ENCODE data around the gene ANKRD31. TPM values are rescaled to one million over a fixed set of nuclear protein-coding genes. Genes with fewer than 3 reads are reported as not detected.
"Not testable (repeated sequence)": the region's sequence is repeated elsewhere in the genome, so short reads cannot be mapped to it uniquely, and the experiment has no call there.

Gene ANKRD31
- polyA plus RNA-seq, 2 of the 4 experiments (the other 2 are of a cell fraction), result 0.15 to 0.49 TPM

DNA sequence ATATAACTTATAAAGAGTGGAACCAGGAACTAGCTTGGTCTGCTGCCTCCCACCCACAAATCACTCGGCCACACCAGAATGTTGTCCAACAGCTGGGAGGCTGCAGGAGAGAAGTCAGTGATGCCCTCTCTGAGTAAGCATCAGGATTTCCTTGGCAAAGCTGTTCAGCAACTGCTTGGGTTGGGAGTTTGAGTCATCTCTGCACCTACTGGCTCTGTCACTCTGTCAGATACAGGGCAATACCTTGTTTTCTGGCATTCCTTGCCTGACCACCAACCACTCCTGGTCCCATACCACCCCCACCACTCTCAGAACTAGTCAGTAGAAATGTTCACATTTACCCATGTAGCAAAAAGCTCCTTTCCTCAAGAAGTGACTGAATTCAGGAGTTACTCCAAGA is 147.5 kb downstream of the ANKRD31 start:
- FAIRE-seq (no peak), DNase-seq (ENCODE audit: low read depth in 1 of 2, low spot score in 1 of 2) (no peak), ATAC-seq (no peak)
- no peak overlapping the region for H3K4me3 ChIP-seq
- ChIA-PET CTCF (interaction anchor here (1.0 to 1.2 kb wide), 3 partner anchors 17 to 39 kb away, joined by 3 to 5 read pairs (median 3); no protein-coding TSS in a partner anchor), POLR2A (no interaction called here)
- no peak for TF ChIP-seq NFE2L2 (conservative IDR thresholded peaks at IDR 0.05; ENCODE audit: low read length)
- TF ChIP-seq KDM5A (IDR thresholded peaks at IDR 0.05), result no peak
- no peak for TF ChIP-seq RARB (CRISPR knock-in tag; IDR thresholded peaks at IDR 0.05)
- no peak for TF ChIP-seq NPAS2 (CRISPR knock-in tag; IDR thresholded peaks at IDR 0.05; ENCODE audit: borderline replicate concordance)
- TF ChIP-seq MAZ (IDR thresholded peaks at IDR 0.05; ENCODE audit: borderline replicate concordance, low read depth, low read length), result no peak
- TF ChIP-seq ESRRA (IDR thresholded peaks at IDR 0.05; ENCODE audit: borderline replicate concordance, low read length), result no peak
- H3K9me3 ChIP-seq, result no peaks in the 10 kb centered on the region
- 91% methylated on average over 1 of the region's 1 CpG for WGBS (ENCODE audit: missing lambda C conversion rate)
- H3K27ac ChIP-seq, result no peak overlapping the region
- H3K4me2 ChIP-seq, result no peak overlapping the region
- no peaks in the 10 kb centered on the region for H3K4me1 ChIP-seq

DNA sequence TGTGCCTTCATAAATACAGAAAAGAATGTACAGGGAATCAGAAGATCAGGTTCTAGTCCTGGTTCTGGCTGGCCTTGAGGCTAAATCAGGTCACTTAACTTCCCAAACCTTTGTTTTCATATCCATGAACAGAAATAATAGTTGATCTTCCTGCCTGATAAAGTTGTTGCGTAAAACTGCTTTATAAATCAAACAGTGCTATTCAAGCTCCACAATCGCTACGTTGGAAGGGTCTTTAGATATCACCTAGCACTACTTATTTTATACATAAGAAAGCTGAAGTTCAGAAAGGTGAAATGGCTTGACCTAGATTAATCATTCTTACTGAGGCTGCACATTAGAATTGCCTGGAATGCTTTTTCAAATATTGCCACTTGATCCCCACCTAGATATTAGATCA is 148.0 kb downstream of the ANKRD31 start:
- H3K4me2 ChIP-seq, result no peak overlapping the region
- POLR2A ChIA-PET, result no interaction called here

DNA sequence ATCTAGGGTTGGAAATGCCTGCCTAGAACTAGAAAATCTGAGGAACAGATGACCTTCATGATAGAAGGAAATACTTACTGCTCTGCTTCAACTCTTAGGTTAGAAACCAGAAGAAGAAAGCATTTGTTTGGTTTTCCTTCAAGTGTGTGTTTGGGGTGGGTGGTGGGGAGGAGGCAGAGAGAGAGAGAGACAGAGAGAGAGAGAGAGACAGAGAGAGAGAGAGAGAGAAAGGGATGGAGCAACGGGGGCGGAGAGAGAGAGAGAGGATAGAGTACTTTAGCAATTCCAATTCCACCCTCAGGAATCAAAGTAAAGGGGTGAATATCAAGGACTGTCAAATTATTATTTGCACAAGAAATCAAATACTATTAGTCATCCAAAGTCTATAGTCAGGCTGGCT is 155.2 kb downstream of the ANKRD31 start:
- ChIA-PET CTCF (no interaction called here), POLR2A (no interaction called here)
- no peak for TF ChIP-seq FOSB (CRISPR knock-in tag; IDR thresholded peaks at IDR 0.05)
- no peak for TF ChIP-seq JUN (IDR thresholded peaks at IDR 0.05)
- TF ChIP-seq REST (IDR thresholded peaks at IDR 0.05), result no peak
- no peak for TF ChIP-seq ATOH8 (CRISPR knock-in tag; IDR thresholded peaks at IDR 0.05; ENCODE audit: low read depth)
- no peak for TF ChIP-seq EP300 (IDR thresholded peaks at IDR 0.05)
- no peak for TF ChIP-seq ZFP36 (IDR thresholded peaks at IDR 0.05; ENCODE audit: borderline replicate concordance, partially characterized antibody)
- TF ChIP-seq CBX8 (IDR thresholded peaks at IDR 0.05), result no peak
- TF ChIP-seq CHD4 (IDR thresholded peaks at IDR 0.05; ENCODE audit: borderline replicate concordance), result no peak
- TF ChIP-seq HES2 (IDR thresholded peaks at IDR 0.05), result no peak
- TF ChIP-seq, protein P1, sequence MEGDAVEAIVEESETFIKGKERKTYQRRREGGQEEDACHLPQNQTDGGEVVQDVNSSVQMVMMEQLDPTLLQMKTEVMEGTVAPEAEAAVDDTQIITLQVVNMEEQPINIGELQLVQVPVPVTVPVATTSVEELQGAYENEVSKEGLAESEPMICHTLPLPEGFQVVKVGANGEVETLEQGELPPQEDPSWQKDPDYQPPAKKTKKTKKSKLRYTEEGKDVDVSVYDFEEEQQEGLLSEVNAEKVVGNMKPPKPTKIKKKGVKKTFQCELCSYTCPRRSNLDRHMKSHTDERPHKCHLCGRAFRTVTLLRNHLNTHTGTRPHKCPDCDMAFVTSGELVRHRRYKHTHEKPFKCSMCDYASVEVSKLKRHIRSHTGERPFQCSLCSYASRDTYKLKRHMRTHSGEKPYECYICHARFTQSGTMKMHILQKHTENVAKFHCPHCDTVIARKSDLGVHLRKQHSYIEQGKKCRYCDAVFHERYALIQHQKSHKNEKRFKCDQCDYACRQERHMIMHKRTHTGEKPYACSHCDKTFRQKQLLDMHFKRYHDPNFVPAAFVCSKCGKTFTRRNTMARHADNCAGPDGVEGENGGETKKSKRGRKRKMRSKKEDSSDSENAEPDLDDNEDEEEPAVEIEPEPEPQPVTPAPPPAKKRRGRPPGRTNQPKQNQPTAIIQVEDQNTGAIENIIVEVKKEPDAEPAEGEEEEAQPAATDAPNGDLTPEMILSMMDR (IDR thresholded peaks at IDR 0.05), result no peak
- TF ChIP-seq HOXB13 (CRISPR knock-in tag; IDR thresholded peaks at IDR 0.05; ENCODE audit: low read depth), result no peak
- no peak for TF ChIP-seq HOXB5 (CRISPR knock-in tag; IDR thresholded peaks at IDR 0.05)
- no peak for TF ChIP-seq RAD21 (conservative IDR thresholded peaks at IDR 0.05 in 1 of 2, IDR thresholded peaks at IDR 0.05 in 1 of 2)
- H3K4me2 ChIP-seq, result no peak overlapping the region
- FAIRE-seq, result no peak
- no peak overlapping the region for H3K4me3 ChIP-seq
- no peak for DNase-seq (ENCODE audit: low read depth in 1 of 2, low spot score in 1 of 2)
- H3K27ac ChIP-seq, result no peak overlapping the region
- no peak for ATAC-seq
- H3K9me3 ChIP-seq, result no peaks in the 10 kb centered on the region
- H3K4me1 ChIP-seq, result no peaks in the 10 kb centered on the region
- 80% methylated on average over 2 of the region's 2 CpGs for WGBS (ENCODE audit: missing lambda C conversion rate)

More for the DNA sequence above, 148.0 kb downstream of the ANKRD31 start:
- FAIRE-seq, result no peak
- no peak for DNase-seq (ENCODE audit: low read depth in 1 of 2, low spot score in 1 of 2)
- Histone ChIP-seq H3K4me3 (no peak overlapping the region), H3K27ac (no peak overlapping the region), H3K9me3 (no peaks in the 10 kb centered on the region), H3K4me1 (no peaks in the 10 kb centered on the region)
- no peak for ATAC-seq
- WGBS (ENCODE audit: missing lambda C conversion rate), result 87% methylated on average over 3 of the region's 3 CpGs
- TF ChIP-seq HOXB13 (CRISPR knock-in tag; IDR thresholded peaks at IDR 0.05; ENCODE audit: low read depth) (no peak), HOXB5 (CRISPR knock-in tag; IDR thresholded peaks at IDR 0.05) (no peak), RNF2 (IDR thresholded peaks at IDR 0.05; ENCODE audit: borderline replicate concordance, low read depth) (no peak)
- TF ChIP-seq, protein P2, sequence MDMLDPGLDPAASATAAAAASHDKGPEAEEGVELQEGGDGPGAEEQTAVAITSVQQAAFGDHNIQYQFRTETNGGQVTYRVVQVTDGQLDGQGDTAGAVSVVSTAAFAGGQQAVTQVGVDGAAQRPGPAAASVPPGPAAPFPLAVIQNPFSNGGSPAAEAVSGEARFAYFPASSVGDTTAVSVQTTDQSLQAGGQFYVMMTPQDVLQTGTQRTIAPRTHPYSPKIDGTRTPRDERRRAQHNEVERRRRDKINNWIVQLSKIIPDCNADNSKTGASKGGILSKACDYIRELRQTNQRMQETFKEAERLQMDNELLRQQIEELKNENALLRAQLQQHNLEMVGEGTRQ (IDR thresholded peaks at IDR 0.05), result no peak
- CTCF ChIA-PET, result interaction anchor here (1.2 kb wide), 2 partner anchors 28 to 39 kb away, joined by 3 to 5 read pairs; no protein-coding TSS in a partner anchor

DNA sequence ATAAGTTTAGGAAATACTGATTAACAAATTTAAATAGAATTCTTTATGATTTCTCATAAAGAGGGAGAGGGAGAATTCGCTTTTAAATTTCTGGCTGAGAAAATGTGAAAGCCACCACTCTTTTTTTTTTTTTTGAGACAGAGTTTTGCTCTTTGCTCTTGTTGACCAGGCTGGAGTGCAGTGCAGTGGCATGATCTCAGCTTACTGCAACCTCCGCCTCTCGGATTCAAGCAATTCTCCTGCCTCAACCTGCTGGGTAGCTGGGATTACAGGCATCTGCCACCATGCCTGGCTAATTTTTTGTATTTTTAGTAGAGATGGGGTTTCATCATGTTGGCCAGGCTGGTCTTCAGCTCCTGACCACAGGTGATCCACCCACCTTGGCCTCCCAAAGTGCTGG is 157.3 kb downstream of the ANKRD31 start:
- H3K9me3 ChIP-seq; POLR2A ChIA-PET; H3K4me2 ChIP-seq; FAIRE-seq; H3K4me1 ChIP-seq; ATAC-seq; H3K4me3 ChIP-seq; DNase-seq (ENCODE audit: low read depth in 1 of 2, low spot score in 1 of 2); CTCF ChIA-PET; H3K27ac ChIP-seq: not testable (repeated sequence)
- WGBS (ENCODE audit: missing lambda C conversion rate), result 67% methylated on average over 3 of the region's 3 CpGs
